GM19467 (cell line): ENCODE results near the gene TAC1.
"Not testable (repeated sequence)": the region's sequence is repeated elsewhere in the genome, so short reads cannot be mapped to it uniquely, and the experiment has no call there.

Experiments
- ATAC-seq: cut with Tn5 transposase; IDR thresholded peaks from one replicate; pipeline ENCODE4 v1.9.1; 2021; ENCODE audit warnings: mild to moderate bottlenecking, moderate library complexity; ENCODE audit not compliant: unreplicated experiment

TAC1 gene, protein sequence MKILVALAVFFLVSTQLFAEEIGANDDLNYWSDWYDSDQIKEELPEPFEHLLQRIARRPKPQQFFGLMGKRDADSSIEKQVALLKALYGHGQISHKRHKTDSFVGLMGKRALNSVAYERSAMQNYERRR

DNA sequence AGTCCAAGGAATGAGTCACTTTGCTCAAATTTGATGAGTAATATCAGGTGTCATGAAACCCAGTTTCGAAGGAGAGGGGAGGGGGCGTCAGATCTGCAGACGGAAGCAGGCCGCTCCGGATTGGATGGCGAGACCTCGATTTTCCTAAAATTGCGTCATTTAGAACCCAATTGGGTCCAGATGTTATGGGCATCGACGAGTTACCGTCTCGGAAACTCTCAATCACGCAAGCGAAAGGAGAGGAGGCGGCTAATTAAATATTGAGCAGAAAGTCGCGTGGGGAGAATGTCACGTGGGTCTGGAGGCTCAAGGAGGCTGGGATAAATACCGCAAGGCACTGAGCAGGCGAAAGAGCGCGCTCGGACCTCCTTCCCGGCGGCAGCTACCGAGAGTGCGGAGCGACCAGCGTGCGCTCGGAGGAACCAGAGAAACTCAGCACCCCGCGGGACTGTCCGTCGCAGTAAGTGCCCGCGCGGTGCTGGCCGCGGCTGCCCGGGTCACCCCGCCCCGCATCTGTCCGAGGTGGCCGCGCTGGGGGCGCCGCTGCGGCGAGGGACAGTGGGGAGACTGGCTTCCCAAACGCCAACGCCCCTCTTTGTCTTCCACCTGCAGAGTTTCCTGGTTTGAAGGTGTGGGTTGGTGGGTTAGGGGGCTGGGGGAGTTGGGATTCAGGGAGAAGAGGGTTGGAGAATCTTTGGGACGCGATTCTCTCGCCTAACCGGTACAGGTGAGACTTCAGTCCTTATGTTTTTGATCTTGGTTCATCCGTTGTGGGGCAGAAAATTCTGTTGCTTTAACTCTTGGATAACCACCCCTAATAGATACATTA is at the start of gene TAC1:
TAC1 (plus strand) TSS at position 351 of the 829 bp plus-strand sequence. CDS start 527 bp downstream, outside the sequence.
- ATAC-seq = no peak

DNA sequence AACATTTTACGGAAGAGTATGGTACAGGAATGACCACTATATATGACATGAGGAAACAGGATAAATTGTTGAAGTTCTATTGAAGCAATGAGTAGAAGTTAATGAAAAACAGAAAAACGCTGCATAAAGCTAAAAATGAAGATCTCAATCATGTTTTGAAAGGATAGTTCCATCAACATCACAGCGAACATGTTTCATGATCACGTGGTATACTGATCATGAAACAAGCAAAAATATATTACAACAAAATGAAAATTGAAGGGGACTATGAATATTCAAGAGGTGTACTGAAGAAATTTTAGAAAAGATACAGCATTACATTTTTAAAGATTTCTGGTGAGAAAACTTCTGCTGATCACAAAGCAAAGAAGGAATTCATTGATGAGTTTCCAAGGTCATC is 45.9 kb upstream of the TAC1 start:
- ATAC-seq = no peak

DNA sequence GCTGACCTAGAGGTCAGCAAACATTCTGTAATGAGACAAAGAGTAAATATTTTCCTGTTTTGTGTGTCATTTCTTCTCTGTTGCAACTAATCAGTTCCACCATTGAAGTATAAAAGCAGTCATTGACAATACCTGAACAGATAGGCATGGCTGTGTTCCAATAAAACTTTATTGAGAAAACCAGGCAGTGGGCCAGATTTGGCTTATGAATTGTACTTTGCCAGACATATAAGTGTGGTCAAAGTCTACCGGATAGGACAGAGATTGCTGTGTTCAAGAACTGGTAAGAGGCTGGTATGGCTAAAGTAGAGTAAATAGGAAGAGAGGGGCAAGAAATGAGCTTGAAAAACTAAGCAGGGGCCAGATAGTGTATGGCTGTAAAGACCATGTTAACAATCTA is 38.3 kb upstream of the TAC1 start:
- no peak for ATAC-seq

DNA sequence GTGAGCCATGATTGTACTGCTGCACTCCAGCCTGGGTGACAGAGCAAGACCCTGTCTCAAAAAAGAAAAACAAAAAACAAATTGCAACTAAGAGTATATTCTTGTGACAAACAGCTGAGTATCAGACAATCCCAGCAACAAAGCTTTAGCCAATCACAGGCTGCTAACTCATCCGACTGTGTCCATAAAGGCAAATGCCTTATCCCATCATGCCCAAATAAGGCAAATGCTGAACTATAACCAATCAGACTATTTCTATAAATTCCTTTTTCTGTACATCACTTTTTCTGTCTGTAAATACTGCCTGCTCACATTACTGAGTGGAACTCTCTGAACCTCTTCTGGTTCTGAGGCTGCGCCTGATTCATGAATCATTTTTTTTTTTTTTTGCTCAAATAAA is 37.5 kb upstream of the TAC1 start:
- no peak for ATAC-seq

DNA sequence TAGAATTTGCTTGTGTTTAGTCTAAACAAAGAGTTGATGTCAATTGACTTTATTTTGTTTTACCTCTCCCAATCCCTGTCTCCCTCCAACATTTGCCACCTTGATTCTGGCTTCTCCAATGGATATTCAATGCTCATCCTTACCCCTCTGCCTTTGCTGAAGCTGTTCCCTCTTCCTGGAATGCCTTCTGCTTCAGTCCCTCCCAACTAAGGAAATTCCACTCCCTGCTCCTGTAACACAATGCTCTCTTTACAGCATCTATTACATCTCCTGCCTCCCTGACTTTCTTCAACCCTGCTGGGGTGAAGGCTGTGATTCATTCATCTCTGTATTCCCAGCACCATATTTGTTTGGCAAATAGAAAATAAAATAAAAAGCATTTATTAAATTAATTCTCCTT is 34.5 kb upstream of the TAC1 start:
- no peak for ATAC-seq

DNA sequence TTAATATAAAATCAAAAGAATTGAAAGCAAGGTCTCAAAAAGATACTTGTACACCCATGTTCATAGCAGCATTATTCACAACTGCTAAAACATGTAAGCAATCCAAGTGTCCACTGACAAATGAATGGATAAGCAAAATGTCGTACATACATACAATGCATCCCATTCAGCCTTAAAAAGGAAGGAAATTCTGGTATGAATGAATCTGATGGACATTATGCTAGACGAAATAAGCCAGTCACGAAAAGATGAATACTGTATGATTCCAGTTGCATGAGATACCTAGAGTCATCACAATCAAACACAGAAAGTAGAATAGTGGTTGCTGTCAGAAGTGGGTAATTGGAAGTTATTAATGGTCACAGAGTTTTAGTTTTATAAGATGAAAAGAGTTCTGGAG is 9.5 kb upstream of the TAC1 start:
- no peak for ATAC-seq

DNA sequence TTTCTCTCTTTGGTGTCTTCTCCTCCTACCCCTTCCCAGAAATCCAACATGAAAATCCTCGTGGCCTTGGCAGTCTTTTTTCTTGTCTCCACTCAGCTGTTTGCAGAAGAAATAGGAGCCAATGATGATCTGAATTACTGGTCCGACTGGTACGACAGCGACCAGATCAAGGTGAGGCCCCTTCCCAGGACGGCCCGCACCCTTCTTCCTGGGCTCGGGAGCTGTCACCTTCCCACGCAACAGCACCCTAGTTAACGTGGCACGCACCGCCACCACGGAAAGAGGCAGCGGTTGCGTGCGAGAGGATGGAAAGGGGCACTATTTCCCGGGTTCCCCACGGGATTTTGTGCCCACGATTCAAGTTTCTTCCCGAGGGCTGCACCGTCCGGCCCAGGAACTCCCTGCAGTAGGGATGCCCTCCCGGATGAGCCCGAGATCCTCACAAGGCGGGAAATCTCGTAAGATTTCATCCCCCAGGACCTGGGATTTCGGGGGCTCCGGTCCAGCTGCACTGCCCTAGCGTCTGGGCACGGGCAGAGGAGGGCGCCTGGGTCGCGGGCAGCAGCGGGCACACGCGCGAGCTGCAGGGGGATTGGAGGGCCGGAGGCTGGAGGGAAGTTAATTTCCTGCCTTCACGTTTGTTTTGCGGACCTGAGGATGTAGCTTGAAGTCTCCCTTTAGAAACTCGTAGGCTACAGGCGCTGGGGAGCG is 834 bp downstream of the TAC1 start:
- ATAC-seq = no peak

DNA sequence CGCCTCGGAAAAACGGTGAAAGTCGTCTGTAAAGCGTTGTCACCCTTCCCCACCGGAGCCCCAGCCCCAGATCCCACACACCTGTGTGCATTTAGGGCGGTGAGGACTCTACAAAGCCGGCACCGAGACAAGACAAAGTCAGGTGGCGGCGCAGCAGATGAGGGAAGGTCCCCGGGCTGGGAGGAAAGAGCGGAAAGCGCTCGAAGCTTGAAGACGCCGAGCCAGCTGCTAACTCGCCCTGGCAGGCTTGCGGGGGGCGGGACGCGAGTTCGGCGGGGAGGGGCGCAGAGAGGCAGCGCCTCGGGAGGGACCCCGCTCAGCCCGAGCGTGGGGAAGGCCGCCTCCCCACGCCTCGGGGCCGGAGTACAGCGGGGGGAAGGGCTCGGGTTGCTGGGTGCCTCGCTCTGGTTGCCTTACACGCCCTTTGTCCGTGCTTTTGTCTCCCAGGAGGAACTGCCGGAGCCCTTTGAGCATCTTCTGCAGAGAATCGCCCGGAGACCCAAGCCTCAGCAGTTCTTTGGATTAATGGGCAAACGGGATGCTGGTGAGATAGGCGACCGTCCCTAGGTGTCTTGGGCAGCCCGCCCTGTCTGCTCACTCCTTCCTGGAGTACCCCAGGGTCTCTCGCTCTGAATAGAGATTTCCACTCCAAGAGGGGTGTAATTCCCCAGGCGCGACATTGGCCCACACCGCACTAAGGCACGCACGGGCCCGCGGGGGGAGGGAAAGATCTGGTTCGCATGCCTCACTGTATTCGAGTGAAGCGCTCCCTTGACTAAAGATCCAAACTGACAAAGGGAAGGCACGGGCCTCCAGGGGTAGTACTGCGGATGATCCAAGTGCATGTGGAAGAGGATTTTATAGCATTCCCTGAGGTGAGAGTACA is 1.6 kb downstream of the TAC1 start:
- ATAC-seq = no peak

DNA sequence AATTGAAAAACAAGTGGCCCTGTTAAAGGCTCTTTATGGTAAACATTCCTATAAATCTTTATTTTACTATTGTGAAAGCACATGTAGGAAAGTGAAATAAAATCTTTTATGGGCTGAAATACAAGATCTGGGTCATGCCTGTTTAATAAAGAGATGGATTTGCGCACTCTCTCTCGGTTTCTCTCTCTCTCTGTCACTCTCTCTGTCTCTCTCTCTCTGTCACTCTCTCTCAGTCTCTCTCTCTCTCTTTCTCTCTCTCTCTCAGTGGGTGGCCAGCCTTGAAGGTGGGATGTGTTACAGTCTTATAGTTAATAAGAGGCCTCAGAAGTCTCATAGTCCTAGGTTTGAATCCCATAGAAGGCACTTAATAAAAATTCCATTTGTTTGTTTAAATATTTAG is 2.4 kb downstream of the TAC1 start:
- no peak for ATAC-seq

DNA sequence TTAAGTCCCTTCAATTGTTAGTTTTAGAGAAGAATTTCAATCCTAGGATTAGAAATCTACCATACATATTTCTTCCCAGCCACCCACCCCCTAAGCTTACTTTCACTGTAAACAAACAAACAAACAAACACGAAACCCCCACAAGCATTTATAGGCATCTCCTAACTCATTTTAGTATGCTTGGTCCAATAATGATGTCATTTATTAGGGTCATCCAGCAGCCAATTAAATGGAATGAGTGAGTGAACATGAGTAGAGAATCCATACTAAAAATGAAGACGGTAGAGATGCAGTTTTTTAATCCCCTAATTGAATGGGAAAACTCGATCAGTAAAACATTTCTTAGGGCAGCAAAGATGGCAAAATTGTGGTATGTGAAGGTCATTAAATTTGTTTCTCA is 3.2 kb downstream of the TAC1 start:
- ATAC-seq = no peak

DNA sequence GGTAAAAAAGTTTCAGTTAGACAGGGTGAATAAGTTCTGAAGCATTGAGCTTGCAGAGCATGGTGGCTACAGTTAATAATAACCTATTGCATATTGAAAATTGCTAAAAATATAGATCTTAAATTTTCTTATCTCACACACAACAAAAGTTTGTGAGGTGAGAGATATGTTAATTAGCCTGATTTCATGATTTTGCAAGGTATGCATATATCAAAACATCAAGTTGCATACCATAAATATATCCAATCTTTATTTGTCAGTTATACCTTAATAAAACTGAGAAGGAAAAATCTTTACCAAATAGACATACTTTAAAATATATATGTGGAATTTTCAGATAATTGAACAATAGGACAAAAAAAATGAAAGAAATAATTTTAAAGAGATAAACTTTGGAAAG is 16.6 kb downstream of the TAC1 start:
- no peak for ATAC-seq

DNA sequence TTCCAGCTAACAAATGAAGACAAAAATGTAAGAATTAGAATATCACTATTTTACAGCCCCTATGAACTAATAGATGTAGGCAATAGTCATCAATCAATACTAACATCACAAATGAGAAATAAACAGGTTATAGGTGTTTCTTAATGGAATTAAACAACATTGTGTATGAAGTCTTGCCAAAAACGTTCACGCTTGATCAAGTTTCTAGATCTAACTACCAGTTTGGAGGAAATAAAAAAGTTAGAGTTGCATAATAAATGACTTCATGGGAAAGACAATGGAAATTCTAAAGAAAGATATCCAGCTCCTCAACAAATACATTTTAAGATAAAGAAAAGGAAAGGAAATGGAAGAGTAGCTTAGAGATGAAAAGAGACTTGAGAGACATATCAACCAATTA is 19.7 kb downstream of the TAC1 start:
- ATAC-seq = no peak

DNA sequence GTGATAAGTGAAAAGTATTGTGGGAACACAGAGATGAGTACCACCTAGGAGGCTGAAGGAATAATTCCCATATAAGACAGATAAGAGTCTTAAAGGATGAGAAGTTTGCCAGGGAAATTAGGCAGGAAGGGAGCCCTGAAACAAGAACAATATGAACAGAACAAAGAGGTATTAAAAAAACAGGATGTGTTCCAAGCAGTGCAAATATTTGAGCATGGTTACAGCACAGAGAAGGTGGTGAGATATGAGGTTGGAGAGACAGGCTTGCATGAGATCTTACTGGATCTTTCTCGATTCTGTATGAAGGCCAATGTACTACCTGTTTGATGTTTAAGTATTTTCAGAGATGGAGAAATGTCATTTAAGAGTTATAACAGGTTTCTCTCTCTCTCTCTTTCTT is 20.3 kb downstream of the TAC1 start:
- no peak for ATAC-seq

DNA sequence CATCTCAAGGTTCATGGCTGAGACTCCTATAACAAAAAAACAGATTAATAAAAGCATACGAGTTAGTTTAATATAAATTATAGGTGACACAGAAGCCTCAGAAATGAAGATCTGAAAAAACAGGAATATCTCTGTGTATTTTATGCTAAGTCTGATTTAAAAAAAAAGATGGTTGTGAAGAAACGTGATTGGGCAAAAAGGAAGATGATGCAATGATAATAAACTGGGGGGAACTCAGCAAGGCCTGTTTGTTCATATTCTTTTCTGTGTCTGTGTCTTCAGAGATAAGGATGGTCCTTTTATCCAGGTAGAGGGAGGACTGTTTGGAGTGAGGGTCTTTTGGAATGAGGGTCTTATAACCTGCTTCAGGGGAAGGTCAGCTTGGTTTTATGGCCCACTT is 25.9 kb downstream of the TAC1 start:
- no peak for ATAC-seq

DNA sequence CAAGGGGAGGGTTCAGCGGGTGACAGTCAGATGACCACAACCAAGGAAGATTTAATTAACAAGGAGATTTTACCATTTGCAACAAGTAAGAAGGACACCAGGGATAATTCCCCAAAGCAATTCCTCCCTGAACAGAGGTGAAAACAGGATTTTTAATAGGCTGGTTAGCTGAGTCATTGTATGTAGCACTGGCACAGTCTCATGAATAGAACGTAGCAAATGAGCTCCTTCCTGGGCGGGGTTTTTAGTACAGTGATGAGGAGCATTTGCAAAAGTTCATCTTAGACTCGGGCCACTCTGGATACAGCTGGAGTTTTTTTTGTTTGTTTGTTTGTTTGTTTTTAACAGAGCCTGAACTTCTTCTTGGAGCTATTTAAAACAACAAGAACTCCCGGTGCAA is 39.0 kb downstream of the TAC1 start:
- ATAC-seq = no peak

DNA sequence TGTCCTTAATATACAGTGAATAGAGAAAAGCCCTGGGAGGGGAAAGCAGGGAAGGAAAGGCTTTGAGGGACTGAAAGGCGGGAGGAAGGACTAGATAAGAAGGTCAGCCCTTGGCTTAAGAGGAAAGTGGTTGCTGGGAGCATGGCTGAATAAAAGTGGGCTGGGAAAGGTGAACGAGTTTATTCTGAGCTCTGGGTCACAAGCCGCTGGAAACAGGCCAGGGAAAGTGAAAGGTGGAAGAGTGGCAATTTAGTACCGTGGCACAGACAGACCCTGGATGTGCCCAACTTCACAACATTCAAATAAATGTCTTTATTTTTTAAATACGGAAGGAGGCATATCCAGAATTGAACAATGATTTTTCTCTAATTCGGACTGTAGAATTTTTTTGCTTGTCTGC is 39.7 kb downstream of the TAC1 start:
- ATAC-seq = no peak

DNA sequence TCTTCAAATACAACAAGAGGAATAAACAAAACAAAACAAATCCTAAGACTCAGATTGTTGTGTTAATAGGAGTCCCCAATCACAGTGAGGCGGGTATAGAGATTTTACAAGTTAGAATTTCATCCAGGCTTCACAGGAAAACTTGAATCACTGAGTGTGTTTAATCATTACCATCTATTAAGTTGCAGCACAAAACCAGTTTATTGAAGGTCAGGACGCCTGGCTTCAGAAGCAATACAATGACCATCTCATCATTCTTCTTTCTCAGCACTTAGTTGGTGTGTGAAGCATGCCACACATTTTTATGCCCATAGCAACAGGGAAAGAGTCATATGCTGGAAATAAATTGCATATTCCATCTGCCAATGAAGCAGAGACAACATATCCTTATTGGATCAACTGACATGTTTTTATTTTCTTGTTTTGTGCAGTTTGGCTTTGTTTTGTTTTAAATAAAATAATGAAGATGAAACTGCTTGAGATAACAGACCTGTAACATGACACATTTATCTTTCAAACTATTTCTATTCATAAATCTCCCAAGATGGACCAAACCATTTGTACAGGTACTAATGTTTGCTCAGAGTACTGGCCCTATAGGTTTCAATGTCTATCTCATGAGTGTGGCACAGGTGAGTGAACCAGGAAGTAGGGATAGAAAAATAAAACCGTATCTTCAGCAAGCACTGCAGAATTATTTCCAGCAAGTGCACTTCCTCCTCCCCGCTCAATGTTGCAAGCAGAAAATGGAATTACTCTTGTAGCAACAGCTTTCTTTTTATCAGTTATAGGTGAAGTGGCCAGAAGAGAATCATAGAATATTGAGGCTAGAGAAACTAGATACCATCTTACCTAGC is 40.4 kb downstream of the TAC1 start:
- no peak for ATAC-seq

DNA sequence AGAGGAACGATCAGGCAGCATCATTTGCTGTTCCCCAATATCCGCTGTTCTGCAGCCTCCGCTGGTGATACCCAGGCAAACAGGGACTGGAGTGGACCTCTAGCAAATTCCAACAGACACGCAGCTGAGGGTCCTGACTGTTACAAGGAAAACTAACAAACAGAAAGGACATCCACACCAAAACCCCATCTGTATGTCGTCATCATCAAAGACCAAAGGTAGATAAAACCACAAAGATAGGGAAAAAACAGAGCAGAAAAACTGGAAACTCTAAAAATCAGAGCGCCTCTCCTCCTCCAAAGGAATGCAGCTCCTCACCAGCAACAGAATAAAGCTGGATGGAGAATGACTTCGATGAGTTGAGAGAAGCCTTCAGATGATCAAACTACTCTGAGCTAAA is 54.5 kb downstream of the TAC1 start:
- ATAC-seq = not testable (repeated sequence)
